ENCODE results near the gene ANKRD33.

The ANKRD33 gene

GRCh38 chr12:51845482-51845881, 42.4 kb upstream of the ANKRD33 start:
- in situ Hi-C loops (cut with MboI; ENCODE audit: low sequenced_read_pairs, unreplicated experiment): no loop called here
- TF ChIP-seq, protein P1, sequence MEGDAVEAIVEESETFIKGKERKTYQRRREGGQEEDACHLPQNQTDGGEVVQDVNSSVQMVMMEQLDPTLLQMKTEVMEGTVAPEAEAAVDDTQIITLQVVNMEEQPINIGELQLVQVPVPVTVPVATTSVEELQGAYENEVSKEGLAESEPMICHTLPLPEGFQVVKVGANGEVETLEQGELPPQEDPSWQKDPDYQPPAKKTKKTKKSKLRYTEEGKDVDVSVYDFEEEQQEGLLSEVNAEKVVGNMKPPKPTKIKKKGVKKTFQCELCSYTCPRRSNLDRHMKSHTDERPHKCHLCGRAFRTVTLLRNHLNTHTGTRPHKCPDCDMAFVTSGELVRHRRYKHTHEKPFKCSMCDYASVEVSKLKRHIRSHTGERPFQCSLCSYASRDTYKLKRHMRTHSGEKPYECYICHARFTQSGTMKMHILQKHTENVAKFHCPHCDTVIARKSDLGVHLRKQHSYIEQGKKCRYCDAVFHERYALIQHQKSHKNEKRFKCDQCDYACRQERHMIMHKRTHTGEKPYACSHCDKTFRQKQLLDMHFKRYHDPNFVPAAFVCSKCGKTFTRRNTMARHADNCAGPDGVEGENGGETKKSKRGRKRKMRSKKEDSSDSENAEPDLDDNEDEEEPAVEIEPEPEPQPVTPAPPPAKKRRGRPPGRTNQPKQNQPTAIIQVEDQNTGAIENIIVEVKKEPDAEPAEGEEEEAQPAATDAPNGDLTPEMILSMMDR (IDR thresholded peaks at IDR 0.05; ENCODE audit: borderline replicate concordance, control extremely low read depth, extremely low read depth, insufficient read depth, missing control alignments): no peak
- DNase-seq (ENCODE audit: low spot score): no peak

DNA sequence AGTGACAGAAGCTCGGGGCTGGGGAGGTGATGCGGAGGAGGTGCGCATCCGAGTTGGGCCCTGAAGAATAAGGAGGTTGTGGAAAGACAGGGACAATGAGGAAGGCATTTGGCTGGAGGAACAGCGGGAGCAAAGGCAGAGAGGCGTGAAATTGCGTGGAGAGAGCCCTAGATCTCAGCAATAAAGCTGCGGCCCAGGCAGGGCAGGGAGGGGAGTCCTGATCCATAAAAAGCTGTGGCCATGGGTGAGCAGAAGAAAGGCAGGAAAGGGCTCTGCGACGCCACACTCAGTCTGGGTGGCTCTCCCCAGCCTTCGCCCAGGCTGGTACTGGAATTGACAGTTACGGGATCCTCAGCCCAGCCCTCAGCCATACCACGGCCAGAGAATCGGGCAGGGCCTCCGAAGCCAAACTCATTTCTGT, 41.6 kb upstream of the ANKRD33 start:
- TF ChIP-seq, protein P1 (IDR thresholded peaks at IDR 0.05; ENCODE audit: borderline replicate concordance, control extremely low read depth, extremely low read depth, insufficient read depth, missing control alignments): no peak
- in situ Hi-C loops (cut with MboI; ENCODE audit: low sequenced_read_pairs, unreplicated experiment): no loop called here
- no peak for DNase-seq (ENCODE audit: low spot score)

- peak; percentile 70 for DNase-seq (ENCODE audit: low spot score)
- TF ChIP-seq, protein P1 (IDR thresholded peaks at IDR 0.05; ENCODE audit: borderline replicate concordance, control extremely low read depth, extremely low read depth, insufficient read depth, missing control alignments): no peak
Observed at GRCh38 chr12:51846911-51847642, 40.8 kb upstream of the ANKRD33 start.

DNA sequence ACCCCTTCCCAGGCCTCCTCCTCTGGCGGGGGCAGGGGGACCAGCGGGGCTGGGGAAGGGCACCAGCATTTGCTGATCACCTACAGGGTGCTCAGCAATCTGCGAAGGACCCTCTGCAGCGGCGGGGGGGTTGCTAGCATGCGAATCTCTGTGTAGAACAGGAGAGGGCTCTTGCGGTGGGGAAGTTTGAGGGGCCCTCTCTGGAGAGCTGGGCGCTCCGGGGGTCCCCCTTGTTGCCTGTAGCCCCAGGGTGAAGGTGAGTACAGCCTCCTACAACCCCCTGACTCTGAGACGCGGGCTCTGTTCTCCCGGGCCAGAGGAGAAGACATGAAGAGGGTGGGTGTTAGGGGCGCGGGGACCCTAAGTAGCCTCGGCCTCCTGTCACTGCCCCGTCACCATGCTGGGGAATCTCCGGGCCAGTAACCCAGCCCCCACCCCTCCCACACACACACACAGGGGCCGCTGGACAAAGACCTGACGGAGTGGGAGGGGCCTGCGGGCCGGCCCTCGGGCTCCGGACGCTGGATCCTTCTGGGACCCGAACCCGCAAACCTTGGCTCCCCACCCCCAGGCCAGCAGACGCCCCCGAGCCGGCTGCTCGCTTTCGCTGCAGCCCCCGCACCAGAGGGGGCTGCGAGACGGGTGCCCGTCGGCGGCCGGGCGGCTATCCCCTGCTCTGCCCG, 40.1 kb upstream of the ANKRD33 start:
- in situ Hi-C loops (cut with MboI; ENCODE audit: low sequenced_read_pairs, unreplicated experiment): no loop called here
- no peak for DNase-seq (ENCODE audit: low spot score)
- TF ChIP-seq, protein P1 (IDR thresholded peaks at IDR 0.05; ENCODE audit: borderline replicate concordance, control extremely low read depth, extremely low read depth, insufficient read depth, missing control alignments): no peak

More at GRCh38 chr12:51846911-51847642, 40.8 kb upstream of the ANKRD33 start:
- in situ Hi-C loops (cut with MboI; ENCODE audit: low sequenced_read_pairs, unreplicated experiment): no loop called here

GRCh38 chr12:51848326-51848727, 39.6 kb upstream of the ANKRD33 start, which contains the start of gene FIGNL2:
Gene FIGNL2 (minus strand): TSS chr12:51848718. CDS start chr12:51822413, 26,305 bp downstream.
- DNase-seq (ENCODE audit: low spot score): no peak
- in situ Hi-C loops (cut with MboI; ENCODE audit: low sequenced_read_pairs, unreplicated experiment): no loop called here
- TF ChIP-seq, protein P1 (IDR thresholded peaks at IDR 0.05; ENCODE audit: borderline replicate concordance, control extremely low read depth, extremely low read depth, insufficient read depth, missing control alignments): no peak

- in situ Hi-C loops (cut with MboI; ENCODE audit: low sequenced_read_pairs, unreplicated experiment): no loop called here
Observed at GRCh38 chr12:51848841-51849735, 38.8 kb upstream of the ANKRD33 start.

More at GRCh38 chr12:51848841-51849735, 38.8 kb upstream of the ANKRD33 start:
- TF ChIP-seq, protein P1 (IDR thresholded peaks at IDR 0.05; ENCODE audit: borderline replicate concordance, control extremely low read depth, extremely low read depth, insufficient read depth, missing control alignments): no peak
- no peak for DNase-seq (ENCODE audit: low spot score)

Measured in GM13976 (cell line).